ENCODE results near the gene FXYD3.

Gene FXYD3

DNA sequence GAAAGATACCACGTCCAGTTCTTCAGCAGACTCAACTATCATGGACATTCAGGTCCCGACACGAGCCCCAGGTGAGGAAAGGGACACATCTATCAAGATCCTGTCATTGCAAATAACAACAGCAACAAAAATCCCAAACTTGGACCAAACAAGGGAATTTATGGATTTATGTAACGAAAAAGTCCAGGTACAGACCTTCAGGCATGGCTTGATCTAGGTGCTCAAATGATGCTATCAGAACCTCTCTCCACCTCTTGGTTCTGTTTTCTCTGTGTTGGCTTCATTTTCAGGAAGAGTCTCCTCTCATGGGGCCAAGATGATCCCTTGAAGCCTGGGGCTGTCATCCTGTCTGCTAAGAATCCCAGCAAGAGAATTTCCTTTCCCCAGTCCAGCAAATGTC lies 41.8 kb downstream of the FXYD3 start:
- no peak for DNase-seq
- Mint-ChIP-seq H3K36me3 (ENCODE audit: low read depth) (peaks cover 26% of the 10 kb centered on the region), H3K4me1 (peaks cover 37% of the 10 kb centered on the region), H3K27me3 (ENCODE audit: low read depth, poor library complexity) (peaks cover 32% of the 10 kb centered on the region), H3K9me3 (peaks cover 5% of the 10 kb centered on the region), H3K27ac (no peak overlapping the region), H3K4me3 (no peak overlapping the region)
- TF ChIP-seq CTCF (IDR thresholded peaks at IDR 0.05) = no peak

GRCh38 chr19:35159606-35160005 lies 44.0 kb downstream of the FXYD3 start:
- Mint-ChIP-seq H3K27me3 (ENCODE audit: low read depth, poor library complexity) (peaks cover 18% of the 10 kb centered on the region), H3K36me3 (ENCODE audit: low read depth) (peaks cover 47% of the 10 kb centered on the region), H3K27ac (peak overlapping the region; percentile 57), H3K4me3 (no peak overlapping the region), H3K9me3 (peaks cover 24% of the 10 kb centered on the region), H3K4me1 (peaks cover 19% of the 10 kb centered on the region)
- no peak for TF ChIP-seq CTCF (IDR thresholded peaks at IDR 0.05)
- no peak for DNase-seq

DNA sequence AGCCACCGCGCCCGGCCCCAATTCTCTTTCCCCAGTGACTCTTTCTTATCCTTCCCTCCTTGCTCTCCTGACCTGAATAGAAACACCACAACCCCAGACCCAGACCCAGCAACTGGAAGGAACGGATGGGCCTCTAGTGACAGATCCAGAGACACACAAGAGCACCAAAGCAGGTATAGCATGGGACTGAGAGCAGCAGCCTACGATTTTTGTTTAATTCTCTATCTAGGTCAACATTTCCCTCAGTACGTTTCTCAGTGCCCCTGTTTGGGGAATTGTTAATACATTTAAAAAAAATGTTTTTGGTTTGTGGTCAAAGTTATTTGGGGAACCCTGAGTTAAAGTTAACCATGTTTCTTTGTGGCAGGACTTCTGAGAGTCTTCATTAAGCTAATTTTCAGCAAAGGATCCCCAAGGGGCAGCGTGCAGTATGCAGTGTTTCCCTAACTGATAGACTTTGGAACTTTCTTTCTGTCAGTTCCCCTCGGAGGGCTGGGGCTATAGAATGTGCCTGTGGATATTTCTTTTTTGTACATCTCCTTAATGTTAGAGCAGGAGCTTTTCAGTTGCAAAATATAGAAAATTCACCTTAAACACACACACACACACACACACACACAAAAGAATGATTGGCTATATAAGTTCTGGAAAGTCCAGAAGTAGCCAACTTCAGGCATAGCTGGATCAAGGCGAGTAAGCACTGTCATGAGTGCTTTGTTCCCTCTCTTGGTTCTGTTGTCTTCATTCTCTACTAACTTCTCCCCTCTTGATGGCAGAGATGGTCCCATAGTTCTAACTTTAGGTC lies 45.2 kb downstream of the FXYD3 start:
- Mint-ChIP-seq H3K4me3 (no peak overlapping the region), H3K4me1 (peaks cover 8% of the 10 kb centered on the region), H3K27ac (no peak overlapping the region), H3K9me3 (peaks cover 31% of the 10 kb centered on the region), H3K36me3 (ENCODE audit: low read depth) (peaks cover 60% of the 10 kb centered on the region), H3K27me3 (ENCODE audit: low read depth, poor library complexity) (peaks cover 6% of the 10 kb centered on the region)
- DNase-seq = no peak
- no peak for TF ChIP-seq CTCF (IDR thresholded peaks at IDR 0.05)

DNA sequence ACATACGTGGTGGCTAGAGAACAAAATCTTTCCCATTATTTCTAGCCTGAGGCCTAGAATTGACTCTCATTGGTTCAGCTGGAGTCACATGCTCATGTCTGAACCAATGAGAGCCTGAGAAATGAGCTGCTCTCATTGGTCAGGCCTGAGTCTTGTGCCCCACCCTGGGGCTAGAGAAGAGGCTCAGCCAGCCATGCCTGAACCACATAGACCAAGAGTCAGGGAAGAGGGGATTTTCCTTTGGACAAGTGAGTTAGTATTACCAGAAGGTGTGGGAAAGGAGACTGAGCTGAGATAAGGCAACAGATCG lies 45.8 kb downstream of the FXYD3 start:
- Mint-ChIP-seq H3K9me3 (peaks cover 37% of the 10 kb centered on the region), H3K4me3 (no peak overlapping the region), H3K27me3 (ENCODE audit: low read depth, poor library complexity) (peaks cover 7% of the 10 kb centered on the region), H3K36me3 (ENCODE audit: low read depth) (peaks cover 65% of the 10 kb centered on the region), H3K4me1 (peaks cover 2% of the 10 kb centered on the region), H3K27ac (no peak overlapping the region)
- no peak for DNase-seq
- no peak for TF ChIP-seq CTCF (IDR thresholded peaks at IDR 0.05)

- Mint-ChIP-seq H3K9me3 (peaks cover 39% of the 10 kb centered on the region), H3K4me3 (no peak overlapping the region), H3K27me3 (ENCODE audit: low read depth, poor library complexity) (peaks cover 7% of the 10 kb centered on the region), H3K36me3 (ENCODE audit: low read depth) (peaks cover 74% of the 10 kb centered on the region), H3K4me1 (no peaks in the 10 kb centered on the region), H3K27ac (no peak overlapping the region)
- DNase-seq = no peak
- no peak for TF ChIP-seq CTCF (IDR thresholded peaks at IDR 0.05)
These were observed 47.1 kb downstream of the FXYD3 start for GRCh38 chr19:35162471-35163326.
